HepG2 (cell line): ENCODE measurements around the gene MPC2. TPM values are rescaled to one million over a fixed set of nuclear protein-coding genes. Genes with fewer than 3 reads are reported as not detected.
A peak's percentile ranks its signal among the peaks of the same experiment; 100 is the strongest.

Experiments
- ARNT ChIP-seq: fragments of 450-650 bp; IDR thresholded peaks from 2 replicates; pipeline ENCODE4 v1.6.1; 2017
- ELF1 ChIP-seq: sonication (generic); formaldehyde crosslinking; IDR thresholded peaks from 2 replicates; pipeline ENCODE4 v1.4.0; 2020; ENCODE audit warnings: missing genetic modification reagents
- IRX3 ChIP-seq: sonication (generic); formaldehyde crosslinking; IDR thresholded peaks from 2 replicates; pipeline ENCODE4 v1.8.1; 2023; ENCODE audit warnings: mild to moderate bottlenecking, low read depth, missing genetic modification reagents, borderline replicate concordance
- JUNB ChIP-seq: sonication (generic); formaldehyde crosslinking; IDR thresholded peaks from 2 replicates; pipeline ENCODE4 v1.8.0; 2022; ENCODE audit warnings: missing genetic modification reagents, mild to moderate bottlenecking, borderline replicate concordance
- JUND ChIP-seq: sonication (generic); formaldehyde crosslinking; IDR thresholded peaks from 2 replicates; pipeline ENCODE4 v1.8.0; 2022; ENCODE audit warnings: mild to moderate bottlenecking, missing genetic modification reagents
- KDM5B ChIP-seq: sonication (generic); formaldehyde crosslinking; IDR thresholded peaks from 2 replicates; pipeline ENCODE4 v1.4.0; 2020; ENCODE audit warnings: missing genetic modification reagents, mild to moderate bottlenecking, borderline replicate concordance
- PTBP1 ChIP-seq: fragments of 200-400 bp; formaldehyde crosslinking; IDR thresholded peaks from 2 replicates; pipeline ENCODE4 v1.6.1; 2018; ENCODE audit warnings: low read length, low read depth; ENCODE audit not compliant: poor library complexity, severe bottlenecking
- TFE3 ChIP-seq: IDR thresholded peaks from 2 replicates; pipeline ENCODE4 v1.6.1; 2016
- ZBTB3 ChIP-seq: sonication (generic); formaldehyde crosslinking; IDR thresholded peaks from 2 replicates; pipeline ENCODE4 v1.4.0; 2020; ENCODE audit warnings: low read depth, mild to moderate bottlenecking, moderate library complexity, missing genetic modification reagents, borderline replicate concordance
- ZNF160 ChIP-seq: sonication (generic); formaldehyde crosslinking; IDR thresholded peaks from 2 replicates; pipeline ENCODE4 v1.8.0; 2022; ENCODE audit warnings: mild to moderate bottlenecking, inconsistent platforms, missing genetic modification reagents
- ZNF331 ChIP-seq: sonication (generic); formaldehyde crosslinking; IDR thresholded peaks from 2 replicates; pipeline ENCODE4 v1.4.0; 2020; ENCODE audit warnings: missing genetic modification reagents
- ZNF605 ChIP-seq: sonication (generic); formaldehyde crosslinking; IDR thresholded peaks from 2 replicates; pipeline ENCODE4 v1.8.0; 2022; ENCODE audit warnings: mild to moderate bottlenecking, missing genetic modification reagents
- ZNF691 ChIP-seq: sonication (generic); formaldehyde crosslinking; IDR thresholded peaks from 2 replicates; pipeline ENCODE4 v1.4.0; 2020; ENCODE audit warnings: missing genetic modification reagents, low read depth, mild to moderate bottlenecking, borderline replicate concordance
- polyA plus RNA-seq, 8 experiments: library from polyadenylated mRNA; depleted of rRNA in 3 of 8; stranded (reverse) in 7 of 8; unstranded in 1 of 8; fragments of >200 nt; fragmentation: Illumina TruSeq in 4 of 8; extraction: Trizol in 4 of 8; gene quantifications; 2 replicates each; pipeline versions ENCODE4 v1.2.1 to v1.2.3, GENCODE V29; 2011 to 2016; ENCODE audit warnings: low read depth in 4 of 8, missing spikeins in 1 of 8, mixed read lengths in 1 of 8; ENCODE audit not compliant: insufficient read depth in 1 of 8
- total RNA-seq, 5 experiments: library from RNA; depleted of rRNA; stranded (reverse); fragments of >200 nt; fragmentation: Illumina TruSeq; extraction: Trizol; gene quantifications; 2 replicates each; pipeline ENCODE4 v1.2.3, GENCODE V29; 2016; ENCODE audit warnings: low read depth in 1 of 5
- TF ChIP-seq, protein P1 (sequence below): IDR thresholded peaks from 2 replicates; pipeline ENCODE4 v1.6.1; 2012; ENCODE audit warnings: low read depth, low read length, improper control_type of control experiment
- TF ChIP-seq, protein P2 (sequence below): sonication (generic); formaldehyde crosslinking; IDR thresholded peaks from 2 replicates; pipeline ENCODE4 v1.4.0; 2020; ENCODE audit warnings: missing genetic modification reagents, borderline replicate concordance
- TF ChIP-seq, protein P3 (sequence below): sonication (generic); formaldehyde crosslinking; IDR thresholded peaks from 2 replicates; pipeline ENCODE4 v1.4.0; 2020; ENCODE audit warnings: missing genetic modification reagents

The MPC2 gene
- total and polyA plus RNA-seq, 2 of the 13 experiments (the other 11 are each of a cell fraction or from before 2014, with no cell fraction given) = 38.8 to 136 TPM

DNA sequence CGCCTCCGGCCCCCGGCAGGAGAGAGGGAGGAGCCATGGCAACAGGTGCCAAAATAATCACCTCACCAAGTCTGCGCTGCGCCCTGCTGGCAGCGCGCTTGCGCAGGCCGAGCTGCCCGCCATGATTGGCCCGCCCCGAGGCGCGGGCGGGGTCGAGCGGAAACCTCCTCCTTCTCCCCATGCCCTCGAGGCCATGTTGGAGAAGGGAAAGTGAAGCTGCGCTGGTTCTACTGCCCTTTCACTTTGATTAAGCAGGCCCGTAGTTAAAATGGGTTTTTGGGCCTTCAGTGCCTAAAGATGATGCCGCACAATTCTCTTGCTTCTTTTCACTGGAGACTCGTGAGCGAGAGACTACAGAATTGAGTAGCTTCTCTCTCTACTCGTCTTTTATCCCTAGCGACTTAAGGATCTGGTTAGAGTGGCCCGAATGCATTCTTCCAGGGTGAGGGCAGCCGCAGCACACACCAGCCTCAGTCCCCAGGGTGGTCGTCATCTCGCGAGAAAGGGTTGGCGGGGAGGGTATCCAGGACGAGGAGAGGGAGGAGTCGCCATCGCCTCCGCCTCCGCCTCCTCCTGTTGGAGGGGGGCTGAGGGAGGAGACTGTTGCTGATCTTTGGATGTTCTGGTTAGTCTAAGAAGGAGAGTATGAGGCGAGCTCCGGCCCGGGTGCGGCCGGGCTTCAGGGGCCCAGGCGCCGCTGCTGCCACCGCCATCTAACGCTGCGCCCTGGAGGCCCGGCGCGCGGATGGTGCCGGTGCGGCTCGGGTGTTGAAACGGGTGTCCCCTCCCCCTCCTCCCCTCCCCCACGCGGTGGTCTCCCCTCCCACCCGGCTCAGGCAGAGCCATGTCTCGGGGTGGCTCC, 573 bp downstream of the MPC2 start, which contains the start of gene DCAF6 (continued):
- TF ChIP-seq, protein P1, sequence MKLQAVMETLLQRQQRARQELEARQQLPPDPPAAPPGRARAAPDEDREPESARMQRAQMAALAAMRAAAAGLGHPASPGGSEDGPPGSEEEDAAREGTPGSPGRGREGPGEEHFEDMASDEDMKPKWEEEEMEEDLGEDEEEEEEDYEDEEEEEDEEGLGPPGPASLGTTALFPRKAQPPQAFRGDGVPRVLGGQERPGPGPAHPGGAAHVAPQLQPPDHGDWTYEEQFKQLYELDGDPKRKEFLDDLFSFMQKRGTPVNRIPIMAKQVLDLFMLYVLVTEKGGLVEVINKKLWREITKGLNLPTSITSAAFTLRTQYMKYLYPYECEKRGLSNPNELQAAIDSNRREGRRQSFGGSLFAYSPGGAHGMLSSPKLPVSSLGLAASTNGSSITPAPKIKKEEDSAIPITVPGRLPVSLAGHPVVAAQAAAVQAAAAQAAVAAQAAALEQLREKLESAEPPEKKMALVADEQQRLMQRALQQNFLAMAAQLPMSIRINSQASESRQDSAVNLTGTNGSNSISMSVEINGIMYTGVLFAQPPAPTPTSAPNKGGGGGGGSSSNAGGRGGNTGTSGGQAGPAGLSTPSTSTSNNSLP = no peak; the same call in 1 of the 2 replicates
- TF ChIP-seq KDM5B = 0 out of 2 replicates have a peak, but pooled peaks have one; percentile 14
- peak; percentile 9; the same call in 1 of the 2 replicates for TF ChIP-seq JUND (CRISPR knock-in tag)
- TF ChIP-seq IRX3 (CRISPR knock-in tag) = peak; percentile 37; the same call in 1 of the 2 replicates
- no peak for TF ChIP-seq ZBTB3 (CRISPR knock-in tag)
- no peak for TF ChIP-seq JUNB (CRISPR knock-in tag)
- TF ChIP-seq ARNT = no peak
- no peak for TF ChIP-seq PTBP1
- TF ChIP-seq, protein P2, sequence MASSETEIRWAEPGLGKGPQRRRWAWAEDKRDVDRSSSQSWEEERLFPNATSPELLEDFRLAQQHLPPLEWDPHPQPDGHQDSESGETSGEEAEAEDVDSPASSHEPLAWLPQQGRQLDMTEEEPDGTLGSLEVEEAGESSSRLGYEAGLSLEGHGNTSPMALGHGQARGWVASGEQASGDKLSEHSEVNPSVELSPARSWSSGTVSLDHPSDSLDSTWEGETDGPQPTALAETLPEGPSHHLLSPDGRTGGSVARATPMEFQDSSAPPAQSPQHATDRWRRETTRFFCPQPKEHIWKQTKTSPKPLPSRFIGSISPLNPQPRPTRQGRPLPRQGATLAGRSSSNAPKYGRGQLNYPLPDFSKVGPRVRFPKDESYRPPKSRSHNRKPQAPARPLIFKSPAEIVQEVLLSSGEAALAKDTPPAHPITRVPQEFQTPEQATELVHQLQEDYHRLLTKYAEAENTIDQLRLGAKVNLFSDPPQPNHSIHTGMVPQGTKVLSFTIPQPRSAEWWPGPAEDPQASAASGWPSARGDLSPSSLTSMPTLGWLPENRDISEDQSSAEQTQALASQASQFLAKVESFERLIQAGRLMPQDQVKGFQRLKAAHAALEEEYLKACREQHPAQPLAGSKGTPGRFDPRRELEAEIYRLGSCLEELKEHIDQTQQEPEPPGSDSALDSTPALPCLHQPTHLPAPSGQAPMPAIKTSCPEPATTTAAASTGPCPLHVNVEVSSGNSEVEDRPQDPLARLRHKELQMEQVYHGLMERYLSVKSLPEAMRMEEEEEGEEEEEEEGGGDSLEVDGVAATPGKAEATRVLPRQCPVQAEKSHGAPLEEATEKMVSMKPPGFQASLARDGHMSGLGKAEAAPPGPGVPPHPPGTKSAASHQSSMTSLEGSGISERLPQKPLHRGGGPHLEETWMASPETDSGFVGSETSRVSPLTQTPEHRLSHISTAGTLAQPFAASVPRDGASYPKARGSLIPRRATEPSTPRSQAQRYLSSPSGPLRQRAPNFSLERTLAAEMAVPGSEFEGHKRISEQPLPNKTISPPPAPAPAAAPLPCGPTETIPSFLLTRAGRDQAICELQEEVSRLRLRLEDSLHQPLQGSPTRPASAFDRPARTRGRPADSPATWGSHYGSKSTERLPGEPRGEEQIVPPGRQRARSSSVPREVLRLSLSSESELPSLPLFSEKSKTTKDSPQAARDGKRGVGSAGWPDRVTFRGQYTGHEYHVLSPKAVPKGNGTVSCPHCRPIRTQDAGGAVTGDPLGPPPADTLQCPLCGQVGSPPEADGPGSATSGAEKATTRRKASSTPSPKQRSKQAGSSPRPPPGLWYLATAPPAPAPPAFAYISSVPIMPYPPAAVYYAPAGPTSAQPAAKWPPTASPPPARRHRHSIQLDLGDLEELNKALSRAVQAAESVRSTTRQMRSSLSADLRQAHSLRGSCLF (CRISPR knock-in tag) = no peak
- TF ChIP-seq ZNF605 (CRISPR knock-in tag) = peak; percentile 88; the same call in 1 of the 2 replicates
- TF ChIP-seq, protein P3, sequence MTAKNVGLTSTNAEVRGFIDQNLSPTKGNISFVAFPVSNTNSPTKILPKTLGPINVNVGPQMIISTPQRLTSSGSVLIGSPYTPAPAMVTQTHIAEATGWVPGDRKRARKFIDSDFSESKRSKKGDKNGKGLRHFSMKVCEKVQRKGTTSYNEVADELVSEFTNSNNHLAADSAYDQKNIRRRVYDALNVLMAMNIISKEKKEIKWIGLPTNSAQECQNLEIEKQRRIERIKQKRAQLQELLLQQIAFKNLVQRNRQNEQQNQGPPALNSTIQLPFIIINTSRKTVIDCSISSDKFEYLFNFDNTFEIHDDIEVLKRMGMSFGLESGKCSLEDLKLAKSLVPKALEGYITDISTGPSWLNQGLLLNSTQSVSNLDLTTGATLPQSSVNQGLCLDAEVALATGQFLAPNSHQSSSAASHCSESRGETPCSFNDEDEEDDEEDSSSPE = peak; percentile 84
- peak; percentile 72 for TF ChIP-seq ZNF331
- peak; percentile 6; the same call in 1 of the 2 replicates for TF ChIP-seq ZNF160 (CRISPR knock-in tag)
- TF ChIP-seq TFE3 = 0 out of 2 replicates have a peak, but pooled peaks have one; percentile 51
- TF ChIP-seq ZNF691 (CRISPR knock-in tag) = no peak
- peak; percentile 34; the same call in 1 of the 2 replicates for TF ChIP-seq ELF1 (CRISPR knock-in tag)
